Skeletal muscle satellite cell (primary cell): ENCODE data around the gene ATP5PO.
"Not testable (repeated sequence)": the region's sequence is repeated elsewhere in the genome, so short reads cannot be mapped to it uniquely, and the experiment has no call there.

Experiments used
- H3K27me3 ChIP-seq: 2 replicates; pipeline ENCODE4 v1.7.0; 2013; ENCODE audit warnings: low read length; ENCODE audit not compliant: control insufficient read depth, insufficient read depth
- H3K36me3 ChIP-seq: 2 replicates; pipeline ENCODE4 v1.7.0; 2013; ENCODE audit warnings: mild to moderate bottlenecking, control low read depth, low read length; ENCODE audit not compliant: insufficient read depth
- H3K4me1 ChIP-seq: 2 replicates; pipeline ENCODE4 v1.7.0; 2013; ENCODE audit warnings: low read length; ENCODE audit not compliant: control insufficient read depth, insufficient read depth
- H3K4me2 ChIP-seq: 2 replicates; pipeline ENCODE4 v1.7.0; 2013; ENCODE audit warnings: mild to moderate bottlenecking, low read length
- H3K4me3 ChIP-seq: 2 replicates; pipeline ENCODE4 v1.7.0; 2013; ENCODE audit warnings: low read length
- H3K9ac ChIP-seq: 2 replicates; pipeline ENCODE4 v1.7.0; 2013; ENCODE audit warnings: mild to moderate bottlenecking, low read depth, low read length, moderate library complexity
- H3K9me3 ChIP-seq: replicated peaks from 2 replicates; pipeline ENCODE4 v1.7.0; 2013; ENCODE audit warnings: mild to moderate bottlenecking, control low read depth, low read length

ATP5PO gene

GRCh38 chr21:33880626-33881025, 35.0 kb downstream of the ATP5PO start:
- Histone ChIP-seq H3K36me3 (no peaks in the 10 kb centered on the region), H3K9ac (no peak overlapping the region), H3K9me3 (no peaks in the 10 kb centered on the region), H3K27me3 (peaks cover 33% of the 10 kb centered on the region), H3K4me2 (no peak overlapping the region), H3K4me1 (no peaks in the 10 kb centered on the region), H3K4me3 (no peak overlapping the region)

- H3K9me3 ChIP-seq: no peaks in the 10 kb centered on the region
Measured at GRCh38 chr21:33878824-33879223, 36.8 kb downstream of the ATP5PO start.

GRCh38 chr21:33875026-33875695, 40.4 kb downstream of the ATP5PO start:
- Histone ChIP-seq H3K4me1 (no peaks in the 10 kb centered on the region), H3K27me3 (no peaks in the 10 kb centered on the region), H3K4me3 (no peak overlapping the region), H3K9me3 (no peaks in the 10 kb centered on the region), H3K36me3 (no peaks in the 10 kb centered on the region), H3K4me2 (no peak overlapping the region), H3K9ac (no peak overlapping the region)

More at GRCh38 chr21:33878824-33879223, 36.8 kb downstream of the ATP5PO start:
- no peak overlapping the region for H3K4me3 ChIP-seq
- H3K9ac ChIP-seq: no peak overlapping the region
- peaks cover 18% of the 10 kb centered on the region for H3K27me3 ChIP-seq
- H3K36me3 ChIP-seq: no peaks in the 10 kb centered on the region
- H3K4me1 ChIP-seq: no peaks in the 10 kb centered on the region
- no peak overlapping the region for H3K4me2 ChIP-seq

GRCh38 chr21:33874161-33874560, 41.4 kb downstream of the ATP5PO start:
- no peaks in the 10 kb centered on the region for H3K4me1 ChIP-seq
- no peaks in the 10 kb centered on the region for H3K27me3 ChIP-seq
- H3K4me2 ChIP-seq: no peak overlapping the region
- H3K9me3 ChIP-seq: no peaks in the 10 kb centered on the region
- H3K9ac ChIP-seq: no peak overlapping the region
- no peaks in the 10 kb centered on the region for H3K36me3 ChIP-seq
- H3K4me3 ChIP-seq: no peak overlapping the region

- H3K4me1 ChIP-seq: no peaks in the 10 kb centered on the region
- no peaks in the 10 kb centered on the region for H3K36me3 ChIP-seq
- no peak overlapping the region for H3K4me3 ChIP-seq
- no peak overlapping the region for H3K9ac ChIP-seq
- no peaks in the 10 kb centered on the region for H3K27me3 ChIP-seq
- H3K9me3 ChIP-seq: no peaks in the 10 kb centered on the region
- no peak overlapping the region for H3K4me2 ChIP-seq
Measured at GRCh38 chr21:33872881-33873515, 42.6 kb downstream of the ATP5PO start.

GRCh38 chr21:33871171-33871570, 44.4 kb downstream of the ATP5PO start:
- no peak overlapping the region for H3K4me3 ChIP-seq
- no peak overlapping the region for H3K9ac ChIP-seq
- H3K27me3 ChIP-seq: no peaks in the 10 kb centered on the region
- no peaks in the 10 kb centered on the region for H3K4me1 ChIP-seq
- H3K36me3 ChIP-seq: no peaks in the 10 kb centered on the region
- H3K9me3 ChIP-seq: no peaks in the 10 kb centered on the region
- no peak overlapping the region for H3K4me2 ChIP-seq

- Histone ChIP-seq H3K4me2 (no peak overlapping the region), H3K4me1 (no peaks in the 10 kb centered on the region), H3K4me3 (no peak overlapping the region), H3K9me3 (no peaks in the 10 kb centered on the region), H3K9ac (no peak overlapping the region), H3K27me3 (no peaks in the 10 kb centered on the region), H3K36me3 (no peaks in the 10 kb centered on the region)
Measured at GRCh38 chr21:33870768-33871167, 44.8 kb downstream of the ATP5PO start.

- H3K4me2 ChIP-seq: no peak overlapping the region
- no peak overlapping the region for H3K9ac ChIP-seq
- no peaks in the 10 kb centered on the region for H3K9me3 ChIP-seq
- no peak overlapping the region for H3K4me3 ChIP-seq
- no peaks in the 10 kb centered on the region for H3K4me1 ChIP-seq
- H3K36me3 ChIP-seq: no peaks in the 10 kb centered on the region
- H3K27me3 ChIP-seq: peaks cover 8% of the 10 kb centered on the region
Measured at GRCh38 chr21:33869873-33870272, 45.7 kb downstream of the ATP5PO start.

GRCh38 chr21:33867868-33868267, 47.7 kb downstream of the ATP5PO start:
- not testable (repeated sequence) for H3K4me3 ChIP-seq, H3K4me2 ChIP-seq, H3K9ac ChIP-seq, H3K36me3 ChIP-seq, H3K4me1 ChIP-seq, H3K9me3 ChIP-seq
- H3K27me3 ChIP-seq: peaks cover 15% of the 10 kb centered on the region

- Histone ChIP-seq H3K36me3 (no peaks in the 10 kb centered on the region), H3K27me3 (peaks cover 15% of the 10 kb centered on the region), H3K4me1 (no peaks in the 10 kb centered on the region), H3K9me3 (no peaks in the 10 kb centered on the region), H3K4me2 (no peak overlapping the region), H3K9ac (no peak overlapping the region), H3K4me3 (no peak overlapping the region)
Measured at GRCh38 chr21:33866826-33867225, 48.8 kb downstream of the ATP5PO start.

GRCh38 chr21:33865996-33866575, 49.5 kb downstream of the ATP5PO start:
- Histone ChIP-seq H3K4me1 (no peaks in the 10 kb centered on the region), H3K27me3 (peaks cover 15% of the 10 kb centered on the region), H3K4me2 (no peak overlapping the region), H3K4me3 (no peak overlapping the region), H3K9me3 (no peaks in the 10 kb centered on the region), H3K36me3 (no peaks in the 10 kb centered on the region), H3K9ac (no peak overlapping the region)

- Histone ChIP-seq H3K4me3 (no peak overlapping the region), H3K4me1 (no peaks in the 10 kb centered on the region), H3K9ac (no peak overlapping the region), H3K36me3 (no peaks in the 10 kb centered on the region), H3K27me3 (peaks cover 15% of the 10 kb centered on the region), H3K4me2 (no peak overlapping the region), H3K9me3 (no peaks in the 10 kb centered on the region)
Measured at GRCh38 chr21:33865176-33865575, 50.4 kb downstream of the ATP5PO start.
